H1 (cell line): ENCODE data around the gene CUL1. TPM values are rescaled to one million over a fixed set of nuclear protein-coding genes. Genes with fewer than 3 reads are reported as not detected.

Experiments
- CTCF ChIA-PET: fragments of 300-600 bp; sonication (Branson Sonifier 250); formaldehyde crosslinking; loops from one replicate; lab custom pipeline; 2021; ENCODE audit not compliant: partially characterized antibody; lab: Charles Lee
- POLR2A ChIA-PET: fragments of 300-600 bp; sonication (Branson Sonifier 250); formaldehyde crosslinking; loops from one replicate; lab custom pipeline; 2021; ENCODE audit warnings: inconsistent platforms; ENCODE audit not compliant: partially characterized antibody; lab: Charles Lee
- DNase-seq, 2 experiments: peaks; one replicate each; pipeline versions ENCODE4 v3.0.0 to v3.0.0-alpha.2; 2010 to 2022; ENCODE audit warnings: low spot score in 2 of 2, low read depth in 1 of 2, mixed read lengths in 1 of 2
- FAIRE-seq: peaks from 2 replicates; lab custom pipeline; 2011; peaks lifted over from hg19 to GRCh38; lab: Jason Lieb, UNC
- H2AFZ ChIP-seq: 2 replicates; pipeline ENCODE4 v1.8.1; 2012; ENCODE audit warnings: low read length, inconsistent platforms
- H2AK5ac ChIP-seq: 2 replicates; pipeline ENCODE4 v1.6.1; 2013; ENCODE audit warnings: low read depth, low read length
- H2BK120ac ChIP-seq: replicated peaks from 2 replicates; pipeline ENCODE3; 2013; ENCODE audit warnings: low read depth, low read length, inconsistent platforms
- H2BK12ac ChIP-seq: 2 replicates; pipeline ENCODE4 v1.6.1; 2013; ENCODE audit warnings: low read depth, low read length
- H2BK15ac ChIP-seq: 2 replicates; pipeline ENCODE4 v1.6.1; 2013; ENCODE audit warnings: low read length
- H2BK20ac ChIP-seq: 2 replicates; pipeline ENCODE4 v1.6.1; 2013; ENCODE audit warnings: low read length
- H2BK5ac ChIP-seq: 2 replicates; pipeline ENCODE4 v1.6.1; 2013; ENCODE audit warnings: low read depth, low read length
- H3K14ac ChIP-seq: 2 replicates; pipeline ENCODE4 v1.6.1; 2013; ENCODE audit warnings: inconsistent platforms; ENCODE audit not compliant: insufficient read length
- H3K18ac ChIP-seq: 2 replicates; pipeline ENCODE4 v1.6.1; 2013; ENCODE audit warnings: low read length; ENCODE audit errors: extremely low read depth
- H3K23ac ChIP-seq: 2 replicates; pipeline ENCODE4 v1.6.1; 2013; ENCODE audit warnings: inconsistent platforms; ENCODE audit not compliant: insufficient read length
- H3K23me2 ChIP-seq: 2 replicates; pipeline ENCODE4 v1.6.1; 2013; ENCODE audit warnings: low read depth, low read length
- H3K27ac ChIP-seq: 2 replicates; pipeline ENCODE4 v1.6.1; 2011; ENCODE audit warnings: low read depth, low read length, inconsistent platforms
- H3K27me3 ChIP-seq, 4 experiments: replicated peaks in 1 of 4; 1 replicate in 1 of 4; 2 replicates in 3 of 4; pipeline versions ENCODE4 v1.6.1 to v1.8.1; 2011 to 2013; ENCODE audit warnings: low read length in 3 of 4, mild to moderate bottlenecking in 3 of 4, inconsistent platforms in 2 of 4, mixed read lengths in 2 of 4, moderate library complexity in 1 of 4; ENCODE audit not compliant: control insufficient read depth in 3 of 4, insufficient read depth in 3 of 4; ENCODE audit errors: extremely low read depth in 1 of 4
- H3K36me3 ChIP-seq, 4 experiments: 2 replicates each; pipeline versions ENCODE4 v1.6.1 to v1.8.1; 2011 to 2013; ENCODE audit warnings: mild to moderate bottlenecking in 4 of 4, low read length in 3 of 4, moderate library complexity in 2 of 4, control low read depth in 1 of 4, inconsistent platforms in 1 of 4; ENCODE audit not compliant: insufficient read depth in 4 of 4, control insufficient read depth in 2 of 4
- H3K4ac ChIP-seq: replicated peaks from 2 replicates; pipeline ENCODE3; 2013; ENCODE audit warnings: low read length, low read depth, mixed read lengths, inconsistent platforms; ENCODE audit not compliant: insufficient read length
- H3K4me1 ChIP-seq, 4 experiments: replicated peaks in 1 of 4; 1 replicate in 1 of 4; 2 replicates in 3 of 4; pipeline versions ENCODE4 v1.6.1 to v1.8.1; 2011 to 2013; ENCODE audit warnings: low read length in 3 of 4, inconsistent platforms in 2 of 4, mixed read lengths in 1 of 4; ENCODE audit not compliant: insufficient read depth in 4 of 4, control insufficient read depth in 3 of 4
- H3K4me2 ChIP-seq, 2 experiments: 2 replicates each; pipeline versions ENCODE4 v1.6.1 to v1.8.1; 2011 to 2013; ENCODE audit warnings: low read depth in 2 of 2, low read length in 2 of 2, control low read depth in 1 of 2, inconsistent platforms in 1 of 2, mild to moderate bottlenecking in 1 of 2; ENCODE audit not compliant: insufficient read depth in 1 of 2
- H3K4me3 ChIP-seq, 4 experiments: fragments of 200-600, 300-600 bp in 1 of 4; sonication (generic), shearing (Covaris generic), sonication (Bioruptor Twin) in 1 of 4; 2 replicates each; pipeline versions ENCODE4 v1.5.1 to v1.8.1; 2011 to 2016; ENCODE audit warnings: low read length in 4 of 4, low read depth in 3 of 4, control low read depth in 2 of 4, inconsistent platforms in 2 of 4, mild to moderate bottlenecking in 2 of 4, mixed read lengths in 1 of 4, moderate library complexity in 1 of 4; ENCODE audit not compliant: insufficient read depth in 2 of 4; ENCODE audit errors: extremely low read depth in 1 of 4
- H3K56ac ChIP-seq: replicated peaks from 2 replicates; pipeline ENCODE3; 2013; ENCODE audit warnings: low read depth, mild to moderate bottlenecking, mixed read lengths, low read length, inconsistent platforms; ENCODE audit not compliant: insufficient read length
- H3K79me1 ChIP-seq: 2 replicates; pipeline ENCODE4 v1.6.1; 2013; ENCODE audit warnings: low read depth, low read length, control low read depth
- H3K79me2 ChIP-seq, 2 experiments: 2 replicates each; pipeline versions ENCODE4 v1.6.1 to v1.8.1; 2012 to 2013; ENCODE audit warnings: low read length in 2 of 2, mild to moderate bottlenecking in 2 of 2, inconsistent platforms in 1 of 2; ENCODE audit not compliant: insufficient read depth in 2 of 2, control insufficient read depth in 1 of 2
- H3K9ac ChIP-seq, 4 experiments: replicated peaks in 1 of 4; 1 replicate in 1 of 4; 2 replicates in 3 of 4; pipeline versions ENCODE4 v1.6.1 to v1.8.1; 2011 to 2013; ENCODE audit warnings: low read depth in 3 of 4, low read length in 3 of 4, control low read depth in 2 of 4, mild to moderate bottlenecking in 2 of 4, moderate library complexity in 2 of 4, inconsistent platforms in 1 of 4; ENCODE audit errors: extremely low read depth in 1 of 4
- H3K9me3 ChIP-seq, 2 experiments: 2 replicates each; pipeline versions ENCODE4 v1.6.1 to v1.8.1; 2012 to 2013; ENCODE audit warnings: mild to moderate bottlenecking in 2 of 2, moderate library complexity in 2 of 2, control low read depth in 1 of 2, inconsistent platforms in 1 of 2, low read depth in 1 of 2, low read length in 1 of 2, mixed read lengths in 1 of 2; ENCODE audit not compliant: insufficient read depth in 2 of 2
- H4K20me1 ChIP-seq, 2 experiments: replicated peaks in 1 of 2; 2 replicates each; pipeline versions ENCODE3 to v1.8.1; 2011 to 2013; ENCODE audit warnings: inconsistent platforms in 2 of 2, low read length in 2 of 2, mild to moderate bottlenecking in 1 of 2; ENCODE audit not compliant: insufficient read depth in 2 of 2, control insufficient read depth in 1 of 2
- H4K5ac ChIP-seq: 2 replicates; pipeline ENCODE4 v1.6.1; 2013; ENCODE audit warnings: low read length, low read depth, mixed read lengths, inconsistent platforms; ENCODE audit not compliant: insufficient read length
- H4K8ac ChIP-seq: 2 replicates; pipeline ENCODE4 v1.8.0; 2013; ENCODE audit warnings: mild to moderate bottlenecking, moderate library complexity, low read length, inconsistent platforms; ENCODE audit not compliant: insufficient read depth; ENCODE audit errors: extremely low read depth
- H4K91ac ChIP-seq: replicated peaks from 2 replicates; pipeline ENCODE3; 2013; ENCODE audit warnings: low read length, mixed read lengths, inconsistent platforms; ENCODE audit not compliant: insufficient read length
- CEBPB ChIP-seq: IDR thresholded peaks from 2 replicates; pipeline ENCODE4 v1.6.1; 2012; ENCODE audit warnings: low read depth, low read length
- CTBP2 ChIP-seq: IDR thresholded peaks from 2 replicates; pipeline ENCODE4 v1.7.0; 2011; ENCODE audit warnings: borderline replicate concordance, mild to moderate bottlenecking, moderate library complexity, mixed read lengths, low read length; ENCODE audit not compliant: insufficient read depth, insufficient read length
- GTF2F1 ChIP-seq: IDR thresholded peaks from 2 replicates; pipeline ENCODE4 v1.6.1; 2012; ENCODE audit warnings: low read depth, low read length, improper control_type of control experiment, borderline replicate concordance
- JUN ChIP-seq: IDR thresholded peaks from 2 replicates; pipeline ENCODE4 v1.6.1; 2011; ENCODE audit warnings: low read depth, mild to moderate bottlenecking, improper control_type of control experiment, low read length
- MAX ChIP-seq: IDR thresholded peaks from 2 replicates; pipeline ENCODE4 v1.6.1; 2012; ENCODE audit warnings: inconsistent platforms
- POLR2AphosphoS5 ChIP-seq: IDR thresholded peaks from 2 replicates; pipeline ENCODE4 v1.6.1; 2011; ENCODE audit warnings: low read depth, low read length
- RFX5 ChIP-seq: IDR thresholded peaks from 2 replicates; pipeline ENCODE4 v1.6.1; 2011; ENCODE audit warnings: low read depth, low read length, improper control_type of control experiment, borderline replicate concordance
- SP1 ChIP-seq: IDR thresholded peaks from 2 replicates; pipeline ENCODE4 v1.6.1; 2011; ENCODE audit warnings: low read depth, low read length
- SUZ12 ChIP-seq: fragments of 200-600 bp; sonication (generic); IDR thresholded peaks from 2 replicates; pipeline ENCODE4 v1.6.1; 2012; ENCODE audit warnings: mild to moderate bottlenecking, inconsistent platforms, low read length, moderate library complexity, mixed read lengths
- TAF1 ChIP-seq: IDR thresholded peaks from 2 replicates; pipeline ENCODE4 v1.6.1; 2011; ENCODE audit warnings: mild to moderate bottlenecking, low read depth, low read length
- WGBS, 2 experiments: shearing (Covaris generic) in 1 of 2; methylation state at CpG; one replicate each; pipeline versions ENCODE4 v1.1.6 to v1.1.7; 2013 to 2015; ENCODE audit warnings: low lambda C conversion rate in 2 of 2, mixed read lengths in 2 of 2, inconsistent platforms in 1 of 2, low coverage in 1 of 2, missing lambda C conversion rate in 1 of 2; ENCODE audit not compliant: insufficient replicate concordance in 2 of 2, insufficient coverage in 1 of 2, insufficient read length in 1 of 2; ENCODE audit errors: extremely low coverage in 1 of 2, missing lambda C conversion rate in 1 of 2; 5-methylcytosine and 5-hydroxymethylcytosine counted together
- polyA plus RNA-seq, 7 experiments: library from polyadenylated mRNA; depleted of rRNA in 3 of 7; stranded (reverse) in 5 of 7; unstranded in 2 of 7; fragments of >200 nt in 5 of 7; fragments of 200-250 nt in 2 of 7; gene quantifications; 1 replicate in 5 of 7; 2 replicates in 1 of 7; 4 replicates in 1 of 7; pipeline versions ENCODE4 v1.2.1 to v1.2.3, GENCODE V29; 2011 to 2013; ENCODE audit warnings: missing spikeins in 2 of 7, mixed read lengths in 2 of 7
- total RNA-seq: library from RNA; stranded (reverse); fragmentation: NEBNext Ultra II Directional; extraction: Animal tissue kit (Norgen Biotek cat#: 25700); gene quantifications from 2 replicates; pipeline ENCODE4 v1.2.1, GENCODE V29; 2021
- TF ChIP-seq, protein P1 (sequence below): IDR thresholded peaks from 2 replicates; pipeline ENCODE4 v1.6.1; 2011; ENCODE audit warnings: low read length, improper control_type of control experiment

CUL1 gene
- total and polyA plus RNA-seq, 2 of the 8 experiments (the other 6 are each of a cell fraction or from before 2014, with no cell fraction given): 33.0 to 77.3 TPM

DNA sequence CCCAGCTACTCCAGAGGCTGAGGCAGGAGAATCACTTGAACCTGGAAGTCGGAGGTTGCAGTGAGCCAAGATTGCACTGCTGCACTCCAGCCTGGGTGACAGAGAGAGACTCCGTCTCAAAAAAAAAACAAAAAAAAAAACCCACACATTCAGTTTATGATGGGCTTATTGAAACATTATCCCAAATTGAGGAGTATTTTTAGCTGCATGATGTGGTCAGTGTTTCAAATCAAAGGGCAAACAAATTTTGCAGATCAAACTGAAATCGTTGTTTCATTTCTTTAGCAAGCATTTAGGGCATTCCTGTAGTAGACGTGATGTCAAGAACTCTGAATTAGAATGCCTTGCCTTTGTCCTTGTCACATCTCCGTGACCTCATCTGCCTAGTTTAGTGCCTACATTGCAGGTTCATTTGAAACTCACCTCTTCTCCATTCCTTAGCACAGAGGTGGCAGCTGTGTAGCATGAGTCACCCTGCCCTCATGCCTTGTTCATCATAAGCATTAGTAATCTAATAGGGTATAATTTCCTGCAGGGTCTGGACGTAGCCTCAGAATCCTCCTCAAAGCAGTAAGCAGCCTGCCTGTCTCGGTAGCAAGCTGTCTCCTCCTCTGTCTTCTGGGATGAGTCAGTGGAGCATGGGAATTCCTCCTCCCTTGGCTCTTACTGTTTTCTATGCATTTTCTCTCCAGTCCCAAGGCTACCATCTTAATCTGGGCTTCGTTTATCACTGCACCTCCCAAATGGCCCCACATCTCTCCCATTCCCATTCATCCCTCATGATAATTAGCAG is 73.8 kb downstream of the CUL1 start:
- WGBS, 2 experiments: 85% methylated on average over 8 of the region's 8 CpGs; no CpG with 5 or more reads in 1 of the 2 experiments
- POLR2A ChIA-PET: interaction anchor here (0.6 kb wide), 1 partner anchor 23 kb away, joined by 3 read pairs; no protein-coding TSS in a partner anchor
- no peak overlapping the region for H3K56ac ChIP-seq
- no peak overlapping the region for H4K8ac ChIP-seq
- H4K20me1 ChIP-seq: no peaks in the 10 kb centered on the region
- no peak overlapping the region for H3K18ac ChIP-seq
- no peak overlapping the region for H3K9ac ChIP-seq
- no peak overlapping the region for H3K27ac ChIP-seq
- H3K23me2 ChIP-seq: no peaks in the 10 kb centered on the region
- H3K79me1 ChIP-seq: peaks cover 3% of the 10 kb centered on the region; the same call in 1 of the 2 replicates
- H2BK15ac ChIP-seq: no peak overlapping the region
- H3K23ac ChIP-seq: no peak overlapping the region
- no peak overlapping the region for H3K4me2 ChIP-seq
- H2BK12ac ChIP-seq: no peak overlapping the region
- peaks cover 0 to 2% of the 10 kb centered on the region in 2 experiments; a peak in 1 of 4 replicates for H3K79me2 ChIP-seq
- no peaks in the 10 kb centered on the region for H3K27me3 ChIP-seq
- no peaks in the 10 kb centered on the region for H3K9me3 ChIP-seq
- no peak overlapping the region for H2BK120ac ChIP-seq
- H2BK20ac ChIP-seq: no peak overlapping the region
- no peak overlapping the region for H4K91ac ChIP-seq
- H3K4me1 ChIP-seq: peaks cover 0 to 6% (median 4%) of the 10 kb centered on the region in 4 experiments; a peak in 4 of 7 replicates
- CTCF ChIA-PET: interaction anchor here (1.1 to 3.5 kb wide), 3 partner anchors 25 to 194 kb away, joined by 4 to 10 read pairs (median 5); no protein-coding TSS in a partner anchor
- H2AK5ac ChIP-seq: no peak overlapping the region
- no peak overlapping the region for H3K14ac ChIP-seq
- DNase-seq (no peak), FAIRE-seq (no peak)
- H4K5ac ChIP-seq: no peak overlapping the region
- no peak overlapping the region for H2BK5ac ChIP-seq
- no peak overlapping the region for H3K4ac ChIP-seq
- no peak overlapping the region for H2AFZ ChIP-seq
- peaks cover 2 to 44% (median 14%) of the 10 kb centered on the region in 4 experiments; a peak in 6 of 8 replicates for H3K36me3 ChIP-seq
- H3K4me3 ChIP-seq: no peak overlapping the region
- TF ChIP-seq SUZ12: no peak
- TF ChIP-seq GTF2F1: no peak
- no peak for TF ChIP-seq TAF1
- TF ChIP-seq POLR2AphosphoS5: no peak
- TF ChIP-seq MAX: no peak
- TF ChIP-seq SP1: no peak
- no peak for TF ChIP-seq CTBP2
- TF ChIP-seq, protein P1, sequence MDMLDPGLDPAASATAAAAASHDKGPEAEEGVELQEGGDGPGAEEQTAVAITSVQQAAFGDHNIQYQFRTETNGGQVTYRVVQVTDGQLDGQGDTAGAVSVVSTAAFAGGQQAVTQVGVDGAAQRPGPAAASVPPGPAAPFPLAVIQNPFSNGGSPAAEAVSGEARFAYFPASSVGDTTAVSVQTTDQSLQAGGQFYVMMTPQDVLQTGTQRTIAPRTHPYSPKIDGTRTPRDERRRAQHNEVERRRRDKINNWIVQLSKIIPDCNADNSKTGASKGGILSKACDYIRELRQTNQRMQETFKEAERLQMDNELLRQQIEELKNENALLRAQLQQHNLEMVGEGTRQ: no peak
- no peak for TF ChIP-seq JUN
- TF ChIP-seq CEBPB: no peak
- TF ChIP-seq RFX5: no peak
